ENCODE measurements around the gene NPAS3. TPM values are rescaled to one million over a fixed set of nuclear protein-coding genes. Genes with fewer than 3 reads are reported as not detected.
A peak's percentile ranks its signal among the peaks of the same experiment; 100 is the strongest.

The NPAS3 gene
- total RNA-seq, 1 donor from 2014 or later = 1.6 TPM

DNA sequence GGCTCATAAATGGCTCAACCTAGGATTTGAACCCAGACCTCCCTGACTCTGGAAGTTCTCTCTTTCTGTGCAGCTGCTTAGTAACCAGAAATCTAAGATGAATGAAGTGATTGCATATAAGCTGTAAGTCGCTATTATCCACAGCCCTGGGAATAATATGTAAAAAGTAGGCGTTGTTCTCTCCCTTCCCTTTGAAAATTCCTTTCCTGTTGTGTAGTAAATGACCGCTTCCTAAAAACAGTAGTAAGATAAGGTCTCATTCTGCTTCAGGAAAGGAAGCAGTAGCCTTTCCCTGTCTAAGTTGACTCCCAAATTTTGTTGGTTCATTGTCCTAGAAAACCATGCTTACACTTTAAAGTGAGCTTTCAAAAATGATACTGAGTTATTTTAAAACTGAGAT, 593.9 kb downstream of the NPAS3 start:
- peaks cover 23% of the 10 kb centered on the region for H3K4me1 Mint-ChIP-seq (ENCODE audit: unreplicated experiment)
- H3K36me3 Mint-ChIP-seq (ENCODE audit: low read depth, unreplicated experiment) = no peaks in the 10 kb centered on the region
- DNase-seq (ENCODE audit: low spot score) = no peak
- H3K27me3 Mint-ChIP-seq (ENCODE audit: unreplicated experiment) = no peaks in the 10 kb centered on the region
- TF ChIP-seq, protein P1, sequence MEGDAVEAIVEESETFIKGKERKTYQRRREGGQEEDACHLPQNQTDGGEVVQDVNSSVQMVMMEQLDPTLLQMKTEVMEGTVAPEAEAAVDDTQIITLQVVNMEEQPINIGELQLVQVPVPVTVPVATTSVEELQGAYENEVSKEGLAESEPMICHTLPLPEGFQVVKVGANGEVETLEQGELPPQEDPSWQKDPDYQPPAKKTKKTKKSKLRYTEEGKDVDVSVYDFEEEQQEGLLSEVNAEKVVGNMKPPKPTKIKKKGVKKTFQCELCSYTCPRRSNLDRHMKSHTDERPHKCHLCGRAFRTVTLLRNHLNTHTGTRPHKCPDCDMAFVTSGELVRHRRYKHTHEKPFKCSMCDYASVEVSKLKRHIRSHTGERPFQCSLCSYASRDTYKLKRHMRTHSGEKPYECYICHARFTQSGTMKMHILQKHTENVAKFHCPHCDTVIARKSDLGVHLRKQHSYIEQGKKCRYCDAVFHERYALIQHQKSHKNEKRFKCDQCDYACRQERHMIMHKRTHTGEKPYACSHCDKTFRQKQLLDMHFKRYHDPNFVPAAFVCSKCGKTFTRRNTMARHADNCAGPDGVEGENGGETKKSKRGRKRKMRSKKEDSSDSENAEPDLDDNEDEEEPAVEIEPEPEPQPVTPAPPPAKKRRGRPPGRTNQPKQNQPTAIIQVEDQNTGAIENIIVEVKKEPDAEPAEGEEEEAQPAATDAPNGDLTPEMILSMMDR (IDR thresholded peaks at IDR 0.05; ENCODE audit: unreplicated experiment) = no peak
- no peak overlapping the region for H3K4me3 Mint-ChIP-seq (ENCODE audit: unreplicated experiment)
- peak overlapping the region; percentile 88 for H3K27ac Mint-ChIP-seq (ENCODE audit: unreplicated experiment)
- no peaks in the 10 kb centered on the region for H3K9me3 Mint-ChIP-seq (ENCODE audit: unreplicated experiment)

DNA sequence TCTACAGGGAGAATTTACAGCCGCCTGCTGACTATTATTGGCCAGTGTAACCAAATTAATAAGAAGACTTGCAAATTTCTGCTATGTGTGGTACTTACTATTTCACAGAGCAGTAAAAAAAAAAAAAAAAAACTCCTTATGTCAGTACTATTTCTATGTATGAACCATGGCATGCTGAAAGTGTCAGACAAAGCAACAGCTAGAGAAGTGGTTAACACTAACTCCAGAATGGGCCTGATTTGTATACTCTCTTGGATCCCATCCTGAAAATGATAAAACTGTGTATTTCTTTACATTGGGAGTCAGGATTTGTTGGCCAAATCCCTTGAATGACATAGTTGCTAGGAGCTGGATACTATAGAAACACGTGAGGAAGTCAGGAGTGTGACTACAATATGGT, 595.4 kb downstream of the NPAS3 start:
- Mint-ChIP-seq H3K27ac (ENCODE audit: unreplicated experiment) (no peak overlapping the region), H3K4me3 (ENCODE audit: unreplicated experiment) (no peak overlapping the region), H3K4me1 (ENCODE audit: unreplicated experiment) (peaks cover 29% of the 10 kb centered on the region), H3K27me3 (ENCODE audit: unreplicated experiment) (no peaks in the 10 kb centered on the region), H3K9me3 (ENCODE audit: unreplicated experiment) (no peaks in the 10 kb centered on the region), H3K36me3 (ENCODE audit: low read depth, unreplicated experiment) (no peaks in the 10 kb centered on the region)
- TF ChIP-seq, protein P1 (IDR thresholded peaks at IDR 0.05; ENCODE audit: unreplicated experiment) = no peak
- DNase-seq (ENCODE audit: low spot score) = no peak

DNA sequence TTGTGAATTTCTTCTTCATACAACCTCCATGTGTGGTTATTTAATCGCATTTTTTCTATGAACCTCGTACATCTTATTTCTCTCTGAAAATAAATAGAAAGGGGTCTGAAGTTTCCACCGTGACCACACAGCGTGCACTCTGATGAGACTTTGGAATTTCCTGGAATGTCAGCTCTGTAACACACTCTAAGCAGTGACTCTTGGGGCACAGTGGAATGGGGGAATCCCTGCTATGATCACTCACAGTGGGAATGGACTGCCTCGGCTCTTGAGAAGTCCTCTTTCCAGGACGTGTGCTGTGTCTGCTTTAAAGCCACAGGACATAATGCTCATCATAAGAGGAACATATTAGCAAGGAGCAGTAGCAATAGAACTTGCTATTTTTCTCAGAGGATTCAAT, 596.0 kb downstream of the NPAS3 start:
- H3K9me3 Mint-ChIP-seq (ENCODE audit: unreplicated experiment) = no peaks in the 10 kb centered on the region
- no peaks in the 10 kb centered on the region for H3K27me3 Mint-ChIP-seq (ENCODE audit: unreplicated experiment)
- H3K36me3 Mint-ChIP-seq (ENCODE audit: low read depth, unreplicated experiment) = no peaks in the 10 kb centered on the region
- H3K4me1 Mint-ChIP-seq (ENCODE audit: unreplicated experiment) = peaks cover 31% of the 10 kb centered on the region
- no peak overlapping the region for H3K27ac Mint-ChIP-seq (ENCODE audit: unreplicated experiment)
- TF ChIP-seq, protein P1 (IDR thresholded peaks at IDR 0.05; ENCODE audit: unreplicated experiment) = no peak
- no peak overlapping the region for H3K4me3 Mint-ChIP-seq (ENCODE audit: unreplicated experiment)
- no peak for DNase-seq (ENCODE audit: low spot score)

DNA sequence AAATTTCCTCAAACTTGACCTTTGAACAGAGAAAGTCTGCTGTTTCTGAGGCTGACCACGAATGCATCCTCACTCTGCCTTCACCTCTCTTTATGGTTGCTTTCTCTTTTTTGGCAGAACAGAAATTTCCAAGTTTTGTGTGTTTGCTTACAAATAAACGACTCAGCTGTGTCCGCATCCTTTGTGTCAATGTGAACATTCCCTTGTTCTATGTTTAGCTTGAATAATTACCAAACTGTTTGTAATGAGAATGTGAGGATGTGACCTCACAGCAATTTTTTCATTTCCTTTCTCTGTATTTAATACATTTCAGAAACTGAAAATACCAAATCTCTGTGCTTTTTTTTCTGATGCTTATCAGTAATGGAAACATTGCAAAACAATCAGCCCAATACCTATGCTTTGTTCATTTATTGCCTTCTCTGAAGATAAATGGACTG, 601.3 kb downstream of the NPAS3 start:
- H3K27me3 Mint-ChIP-seq (ENCODE audit: unreplicated experiment) = no peaks in the 10 kb centered on the region
- TF ChIP-seq, protein P1 (IDR thresholded peaks at IDR 0.05; ENCODE audit: unreplicated experiment) = no peak
- no peaks in the 10 kb centered on the region for H3K36me3 Mint-ChIP-seq (ENCODE audit: low read depth, unreplicated experiment)
- H3K27ac Mint-ChIP-seq (ENCODE audit: unreplicated experiment) = no peak overlapping the region
- H3K9me3 Mint-ChIP-seq (ENCODE audit: unreplicated experiment) = no peaks in the 10 kb centered on the region
- peaks cover 14% of the 10 kb centered on the region for H3K4me1 Mint-ChIP-seq (ENCODE audit: unreplicated experiment)
- no peak overlapping the region for H3K4me3 Mint-ChIP-seq (ENCODE audit: unreplicated experiment)
- no peak for DNase-seq (ENCODE audit: low spot score)

DNA sequence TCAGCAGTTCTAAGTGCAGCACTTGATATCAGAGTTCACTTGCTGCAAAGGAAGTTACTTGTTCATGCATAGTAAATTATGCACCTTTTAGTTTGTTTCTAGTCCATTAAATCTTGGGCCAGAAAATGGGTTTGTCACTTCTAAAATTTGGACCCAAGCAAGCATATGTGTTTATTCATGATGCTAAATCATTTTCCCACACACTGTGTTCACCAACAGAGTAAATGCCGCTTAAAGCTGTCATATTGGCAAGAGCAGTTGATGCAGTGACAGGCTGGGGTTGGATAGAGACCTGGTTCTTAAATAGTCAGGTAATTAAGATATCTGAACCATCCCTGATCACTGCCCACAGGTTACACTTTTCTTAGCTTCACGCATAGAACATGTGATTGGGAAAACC, 602.5 kb downstream of the NPAS3 start:
- TF ChIP-seq, protein P1 (IDR thresholded peaks at IDR 0.05; ENCODE audit: unreplicated experiment) = no peak
- DNase-seq (ENCODE audit: low spot score) = no peak
- Mint-ChIP-seq H3K4me3 (ENCODE audit: unreplicated experiment) (no peak overlapping the region), H3K27me3 (ENCODE audit: unreplicated experiment) (no peaks in the 10 kb centered on the region), H3K9me3 (ENCODE audit: unreplicated experiment) (no peaks in the 10 kb centered on the region), H3K27ac (ENCODE audit: unreplicated experiment) (no peak overlapping the region), H3K4me1 (ENCODE audit: unreplicated experiment) (peaks cover 14% of the 10 kb centered on the region), H3K36me3 (ENCODE audit: low read depth, unreplicated experiment) (no peaks in the 10 kb centered on the region)
